OCI-LY3 (cell line): ENCODE results near the gene CADPS.
A peak's percentile ranks its signal among the peaks of the same experiment; 100 is the strongest.

ENCODE experiments used
- H2AFZ ChIP-seq: fragments of 200-600, 300-600 bp; shearing (Covaris generic); 2 replicates; pipeline ENCODE4 v1.6.0; 2014; ENCODE audit warnings: antibody characterized with exemption, low read depth, low read length
- H3K27ac ChIP-seq: fragments of 200-600, 300-600 bp; sonication (generic); 2 replicates; pipeline ENCODE4 v1.5.1; 2014; ENCODE audit warnings: mild to moderate bottlenecking, low read length, moderate library complexity, mixed read lengths
- H3K27me3 ChIP-seq: fragments of 200-600, 300-600 bp; sonication (generic); 2 replicates; pipeline ENCODE4 v1.6.1; 2014; ENCODE audit warnings: low read depth, low read length, mixed read lengths
- H3K36me3 ChIP-seq: fragments of 200-600, 300-600 bp; sonication (generic); replicated peaks from 2 replicates; pipeline ENCODE3; 2014; ENCODE audit warnings: low read depth, low read length, mixed read lengths
- H3K4me1 ChIP-seq: fragments of 300-600, 200-600 bp; sonication (generic); 2 replicates; pipeline ENCODE4 v1.6.1; 2014; ENCODE audit warnings: low read length, mixed read lengths
- H3K4me2 ChIP-seq: fragments of 200-600, 300-600 bp; sonication (generic); 2 replicates; pipeline ENCODE4 v1.6.1; 2014; ENCODE audit warnings: low read length, mixed read lengths
- H3K4me3 ChIP-seq: fragments of 300-600, 200-600 bp; sonication (generic); 2 replicates; pipeline ENCODE4 v1.5.1; 2014; ENCODE audit warnings: antibody characterized with exemption, mild to moderate bottlenecking, low read length, moderate library complexity
- H3K79me2 ChIP-seq: fragments of 300-600, 200-600 bp; shearing (Covaris generic); 2 replicates; pipeline ENCODE4 v1.6.1; 2014; ENCODE audit warnings: mild to moderate bottlenecking, low read length, mixed read lengths
- H3K9ac ChIP-seq: fragments of 300-600, 200-600 bp; shearing (Covaris generic); 2 replicates; pipeline ENCODE4 v1.6.0; 2014; ENCODE audit warnings: mild to moderate bottlenecking, low read length, moderate library complexity
- H3K9me3 ChIP-seq: fragments of 200-600, 300-600 bp; shearing (Covaris generic); 2 replicates; pipeline ENCODE4 v1.6.1; 2014; ENCODE audit warnings: low read length, mixed read lengths; ENCODE audit not compliant: insufficient read depth
- H4K20me1 ChIP-seq: fragments of 200-600, 300-600 bp; sonication (generic); 2 replicates; pipeline ENCODE4 v1.6.1; 2016; ENCODE audit warnings: low read length, mixed read lengths; ENCODE audit not compliant: insufficient read depth
- CTCF ChIP-seq: fragments of 200-600, 300-600 bp; sonication (generic); IDR thresholded peaks from 2 replicates; pipeline ENCODE4 v1.5.1; 2014; ENCODE audit warnings: antibody characterized with exemption, low read length, low read depth
- EZH2phosphoT487 ChIP-seq: fragments of 200-600 bp; shearing (Covaris generic); IDR thresholded peaks from 2 replicates; pipeline ENCODE4 v1.6.1; 2018; ENCODE audit warnings: antibody characterized with exemption, mixed run types, low read depth

The CADPS gene

GRCh38 chr3:62669161-62669560 lies 206.1 kb downstream of the CADPS start:
- Histone ChIP-seq H3K4me1 (peaks cover 8% of the 10 kb centered on the region; the same call in 1 of the 2 replicates), H2AFZ (no peak overlapping the region), H3K36me3 (no peaks in the 10 kb centered on the region), H3K27ac (no peak overlapping the region), H3K79me2 (no peaks in the 10 kb centered on the region), H3K4me3 (no peak overlapping the region), H3K4me2 (no peak overlapping the region), H3K9me3 (no peaks in the 10 kb centered on the region), H4K20me1 (no peaks in the 10 kb centered on the region), H3K27me3 (peaks cover 50% of the 10 kb centered on the region), H3K9ac (no peak overlapping the region)
- TF ChIP-seq CTCF (no peak), EZH2phosphoT487 (no peak)

GRCh38 chr3:62667714-62668113 lies 207.5 kb downstream of the CADPS start:
- Histone ChIP-seq H3K79me2 (no peaks in the 10 kb centered on the region), H3K36me3 (no peaks in the 10 kb centered on the region), H3K27me3 (peaks cover 53% of the 10 kb centered on the region), H3K27ac (no peak overlapping the region), H3K4me1 (peaks cover 4% of the 10 kb centered on the region; the same call in 1 of the 2 replicates), H3K4me3 (no peak overlapping the region), H4K20me1 (no peaks in the 10 kb centered on the region), H3K9me3 (no peaks in the 10 kb centered on the region), H2AFZ (no peak overlapping the region), H3K4me2 (no peak overlapping the region), H3K9ac (no peak overlapping the region)
- TF ChIP-seq CTCF (peak; percentile 29), EZH2phosphoT487 (no peak)

GRCh38 chr3:62665627-62666437 lies 209.4 kb downstream of the CADPS start:
- Histone ChIP-seq H3K4me2 (peak overlapping the region; percentile 26), H3K4me3 (no peak overlapping the region)

More at GRCh38 chr3:62665627-62666437, 209.4 kb downstream of the CADPS start:
- H2AFZ ChIP-seq, result no peak overlapping the region
- no peaks in the 10 kb centered on the region for H4K20me1 ChIP-seq
- H3K9ac ChIP-seq, result no peak overlapping the region
- H3K9me3 ChIP-seq, result no peaks in the 10 kb centered on the region
- H3K4me1 ChIP-seq, result no peaks in the 10 kb centered on the region
- no peaks in the 10 kb centered on the region for H3K36me3 ChIP-seq
- no peaks in the 10 kb centered on the region for H3K79me2 ChIP-seq
- no peak overlapping the region for H3K27ac ChIP-seq
- TF ChIP-seq EZH2phosphoT487, result 0 out of 2 replicates have a peak, but pooled peaks have one; percentile 28
- TF ChIP-seq CTCF, result peak; percentile 90
- H3K27me3 ChIP-seq, result peaks cover 55% of the 10 kb centered on the region
